K562 (cell line): ENCODE data around the gene ADGRL3.

ENCODE experiments used
- C11orf30 ChIP-seq: fragments of 450-650 bp; IDR thresholded peaks from 2 replicates; pipeline ENCODE4 v1.6.1; 2016; ENCODE audit warnings: low read depth, mild to moderate bottlenecking
- CTCF ChIP-seq, 3 experiments: IDR thresholded peaks in 2 of 3; conservative IDR thresholded peaks in 1 of 3; 2 replicates each; pipeline ENCODE4 v1.5.1; 2011 to 2012; ENCODE audit warnings: low read length in 3 of 3, mild to moderate bottlenecking in 3 of 3, control low read depth in 2 of 3, improper control_type of control experiment in 1 of 3, inconsistent platforms in 1 of 3, low read depth in 1 of 3, mixed read lengths in 1 of 3, moderate library complexity in 1 of 3; ENCODE audit not compliant: insufficient read depth in 2 of 3
- MXD1 ChIP-seq: fragments of 250-450 bp; sonication (Bioruptor Pico); IDR thresholded peaks from 2 replicates; pipeline ENCODE4 v1.8.0; 2021; ENCODE audit warnings: borderline replicate concordance, mild to moderate bottlenecking, moderate library complexity; ENCODE audit not compliant: poor library complexity, severe bottlenecking
- POLR2AphosphoS5 ChIP-seq: IDR thresholded peaks from 2 replicates; pipeline ENCODE4 v1.6.1; 2011; ENCODE audit warnings: mild to moderate bottlenecking, low read depth, low read length, moderate library complexity; ENCODE audit not compliant: control insufficient read depth, insufficient read depth
- SMARCE1 ChIP-seq: fragments of 450-650 bp; IDR thresholded peaks from 2 replicates; pipeline ENCODE4 v1.7.1; 2016; ENCODE audit warnings: mild to moderate bottlenecking
- STAT6 ChIP-seq: sonication (generic); formaldehyde crosslinking; IDR thresholded peaks from 2 replicates; pipeline ENCODE4 v1.8.1; 2023; ENCODE audit warnings: mild to moderate bottlenecking, missing genetic modification reagents
- TCF7L2 ChIP-seq: fragments of 150-350 bp; IDR thresholded peaks from 2 replicates; pipeline ENCODE4 v1.6.1; 2016; ENCODE audit warnings: low read depth, mild to moderate bottlenecking, low read length, moderate library complexity
- TFAP4 ChIP-seq: sonication (generic); formaldehyde crosslinking; IDR thresholded peaks from 2 replicates; pipeline ENCODE4 v1.8.0; 2022; ENCODE audit warnings: missing genetic modification reagents, mild to moderate bottlenecking, moderate library complexity, borderline replicate concordance
- ZNF324 ChIP-seq: fragments of 250-450 bp; sonication (Bioruptor Pico); IDR thresholded peaks from 2 replicates; pipeline ENCODE4 v1.4.0; 2020; ENCODE audit warnings: mild to moderate bottlenecking

- TF ChIP-seq CTCF (IDR thresholded peaks at IDR 0.05 in 2 of 3, conservative IDR thresholded peaks at IDR 0.05 in 1 of 3; ENCODE audit: insufficient read depth in 2 of 3, low read depth in 1 of 3, low read length in 3 of 3): no peak
- TF ChIP-seq C11orf30: no peak
- TF ChIP-seq ZNF324: no peak
- no peak for TF ChIP-seq STAT6 (CRISPR knock-in tag)
- TF ChIP-seq SMARCE1: no peak
- TF ChIP-seq MXD1 (CRISPR knock-in tag): no peak
- TF ChIP-seq TCF7L2: no peak
- TF ChIP-seq TFAP4: no peak
- no peak for TF ChIP-seq POLR2AphosphoS5
These were observed 14.6 kb downstream of the ADGRL3 start for GRCh38 chr4:61214680-61215079.
